HepG2 (cell line): ENCODE measurements around the gene TAC3. TPM values are rescaled to one million over a fixed set of nuclear protein-coding genes. Genes with fewer than 3 reads are reported as not detected.

ENCODE experiments used
- ATAC-seq: fragments of 200-7000 bp; cut with Tn5 transposase; 3 replicates; pipeline ENCODE4 v1.9.1; 2020; ENCODE audit warnings: mild to moderate bottlenecking, moderate library complexity
- BruUV-seq: library from RNA; stranded (reverse); fragments of 400-500 nt; replicated peaks from 2 replicates; lab custom pipeline; 2021; lab: Mats Ljungman, UMichigan
- CTCF ChIA-PET: fragments of 300-600 bp; formaldehyde crosslinking; extraction: SDS; loops from one replicate; lab custom pipeline; 2021; ENCODE audit warnings: low total read pairs, inconsistent platforms, low intra/inter-chr PET ratio; lab: Yijun Ruan, JAX
- POLR2A ChIA-PET: fragments of 350-600 bp; sonication (Branson Sonifier 250); formaldehyde crosslinking; loops from one replicate; lab custom pipeline; 2020; ENCODE audit warnings: antibody characterized with exemption, inconsistent platforms; lab: Yijun Ruan, JAX
- DNase-seq: peaks from one replicate; pipeline ENCODE4 v3.0.0-alpha.2; 2015; ENCODE audit warnings: low spot score
- FAIRE-seq: peaks from 3 replicates; lab custom pipeline; 2011; peaks lifted over from hg19 to GRCh38; lab: Jason Lieb, UNC
- H2AFZ ChIP-seq: one replicate; pipeline ENCODE4 v1.6.1; 2011; ENCODE audit warnings: low read length, inconsistent platforms
- H3K27ac ChIP-seq: fragments of 300-600 bp; 3 replicates; pipeline ENCODE4 v1.8.0; 2011; ENCODE audit warnings: mixed run types, mild to moderate bottlenecking, mixed read lengths, low read length, inconsistent platforms; ENCODE audit not compliant: insufficient read depth; ENCODE audit errors: extremely low read length
- H3K27me3 ChIP-seq, 2 experiments: fragments of 200-600 bp in 1 of 2; 2 replicates in 1 of 2; 3 replicates in 1 of 2; pipeline versions ENCODE4 v1.6.0 to v1.8.0; 2011; ENCODE audit warnings: low read length in 2 of 2, mild to moderate bottlenecking in 2 of 2, moderate library complexity in 2 of 2, inconsistent platforms in 1 of 2; ENCODE audit not compliant: insufficient read depth in 2 of 2, control insufficient read depth in 1 of 2
- H3K36me3 ChIP-seq, 2 experiments: fragments of 200-600 bp in 1 of 2; replicated peaks in 1 of 2; 2 replicates in 1 of 2; 3 replicates in 1 of 2; pipeline versions ENCODE4 v1.5.1 to v1.8.0; 2011; ENCODE audit warnings: low read length in 2 of 2, inconsistent platforms in 1 of 2; ENCODE audit not compliant: insufficient read depth in 2 of 2, control insufficient read depth in 1 of 2
- H3K4me1 ChIP-seq: 2 replicates; pipeline ENCODE4 v1.5.1; 2012; ENCODE audit warnings: low read length, inconsistent platforms; ENCODE audit not compliant: insufficient read depth
- H3K4me2 ChIP-seq: 2 replicates; pipeline ENCODE4 v1.6.0; 2011; ENCODE audit warnings: low read depth, low read length, inconsistent platforms
- H3K4me3 ChIP-seq, 3 experiments: fragments of 200-600 bp in 1 of 3; sonication (generic), shearing (Covaris generic) in 1 of 3; replicated peaks in 1 of 3; 2 replicates each; pipeline ENCODE4 v1.5.1; 2011 to 2016; ENCODE audit warnings: low read length in 3 of 3, inconsistent platforms in 2 of 3, low read depth in 2 of 3, mild to moderate bottlenecking in 2 of 3, control low read depth in 1 of 3, mixed read lengths in 1 of 3; ENCODE audit not compliant: insufficient read depth in 1 of 3
- H3K79me2 ChIP-seq: one replicate; pipeline ENCODE4 v1.6.1; 2011; ENCODE audit warnings: low read length, inconsistent platforms; ENCODE audit not compliant: insufficient read depth
- H3K9ac ChIP-seq: 2 replicates; pipeline ENCODE4 v1.6.0; 2011; ENCODE audit warnings: mild to moderate bottlenecking, low read depth, low read length, inconsistent platforms; ENCODE audit not compliant: insufficient read depth
- H3K9me3 ChIP-seq: 2 replicates; pipeline ENCODE4 v1.5.1; 2012; ENCODE audit warnings: mild to moderate bottlenecking, low read length
- H4K20me1 ChIP-seq: 2 replicates; pipeline ENCODE4 v1.6.0; 2011; ENCODE audit warnings: inconsistent platforms, mild to moderate bottlenecking, low read length, moderate library complexity; ENCODE audit not compliant: insufficient read depth
- CHD2 ChIP-seq: IDR thresholded peaks from 2 replicates; pipeline ENCODE4 v1.6.1; 2011; ENCODE audit warnings: low read depth, low read length, improper control_type of control experiment
- ETS1 ChIP-seq: sonication (generic); formaldehyde crosslinking; IDR thresholded peaks from 2 replicates; pipeline ENCODE4 v1.4.0; 2020; ENCODE audit warnings: missing genetic modification reagents
- HMG20A ChIP-seq: IDR thresholded peaks from 2 replicates; pipeline ENCODE4 v1.6.1; 2016; ENCODE audit warnings: borderline replicate concordance
- HNRNPL ChIP-seq: fragments of 200-400 bp; formaldehyde crosslinking; IDR thresholded peaks from 2 replicates; pipeline ENCODE4 v1.6.1; 2017; ENCODE audit warnings: mild to moderate bottlenecking, low read depth, low read length
- JUND ChIP-seq: sonication (generic); formaldehyde crosslinking; IDR thresholded peaks from 2 replicates; pipeline ENCODE4 v1.8.0; 2022; ENCODE audit warnings: mild to moderate bottlenecking, missing genetic modification reagents
- MED8 ChIP-seq: sonication (generic); formaldehyde crosslinking; IDR thresholded peaks from 2 replicates; pipeline ENCODE4 v1.8.1; 2023; ENCODE audit warnings: mild to moderate bottlenecking, missing genetic modification reagents; ENCODE audit not compliant: insufficient replicate concordance
- NCOA2 ChIP-seq: sonication (generic); formaldehyde crosslinking; IDR thresholded peaks from 2 replicates; pipeline ENCODE4 v1.8.0; 2022; ENCODE audit warnings: inconsistent platforms
- PAX8 ChIP-seq: sonication (generic); formaldehyde crosslinking; IDR thresholded peaks from 2 replicates; pipeline ENCODE4 v1.8.0; 2022; ENCODE audit warnings: mild to moderate bottlenecking, missing genetic modification reagents, borderline replicate concordance
- RAD21 ChIP-seq: fragments of 450-650 bp; formaldehyde crosslinking; IDR thresholded peaks from 2 replicates; pipeline ENCODE4 v1.5.0; 2020; ENCODE audit warnings: mild to moderate bottlenecking
- RORA ChIP-seq: sonication (generic); formaldehyde crosslinking; IDR thresholded peaks from 2 replicates; pipeline ENCODE4 v1.5.0; 2020; ENCODE audit warnings: mild to moderate bottlenecking, missing genetic modification reagents, moderate library complexity
- SALL1 ChIP-seq: sonication (generic); formaldehyde crosslinking; IDR thresholded peaks from 2 replicates; pipeline ENCODE4 v1.8.0; 2022; ENCODE audit warnings: mild to moderate bottlenecking, missing genetic modification reagents
- SOX13 ChIP-seq, 3 experiments: fragments of 450-650 bp in 1 of 3; sonication (generic) in 1 of 3; formaldehyde crosslinking in 1 of 3; IDR thresholded peaks in 2 of 3; conservative IDR thresholded peaks in 1 of 3; 2 replicates each; pipeline versions ENCODE4 v1.5.0 to v1.6.1; 2016 to 2020; ENCODE audit warnings: antibody characterized with exemption in 1 of 3, mild to moderate bottlenecking in 1 of 3, missing compliant biosample characterization in 1 of 3, missing genetic modification reagents in 1 of 3, moderate library complexity in 1 of 3
- SOX5 ChIP-seq: IDR thresholded peaks from 2 replicates; pipeline ENCODE4 v1.6.1; 2016; ENCODE audit warnings: borderline replicate concordance
- ZFP82 ChIP-seq: sonication (generic); formaldehyde crosslinking; IDR thresholded peaks from 2 replicates; pipeline ENCODE4 v1.5.1; 2020; ENCODE audit warnings: mild to moderate bottlenecking, missing genetic modification reagents, borderline replicate concordance
- ZNF367 ChIP-seq: sonication (generic); formaldehyde crosslinking; IDR thresholded peaks from 2 replicates; pipeline ENCODE4 v1.4.0; 2020; ENCODE audit warnings: missing genetic modification reagents, borderline replicate concordance
- ZNF567 ChIP-seq: sonication (generic); formaldehyde crosslinking; IDR thresholded peaks from 2 replicates; pipeline ENCODE4 v1.8.1; 2023; ENCODE audit warnings: mild to moderate bottlenecking, missing genetic modification reagents, borderline replicate concordance
- ZNF7 ChIP-seq: IDR thresholded peaks from 2 replicates; pipeline ENCODE4 v1.6.1; 2016; ENCODE audit warnings: missing biosample characterization, missing genetic modification reagents
- ZNF780A ChIP-seq: sonication (generic); formaldehyde crosslinking; IDR thresholded peaks from 2 replicates; pipeline ENCODE4 v1.8.0; 2022; ENCODE audit warnings: mild to moderate bottlenecking, missing genetic modification reagents, moderate library complexity
- ZSCAN21 ChIP-seq: sonication (generic); formaldehyde crosslinking; IDR thresholded peaks from 2 replicates; pipeline ENCODE4 v1.8.0; 2022; ENCODE audit warnings: mild to moderate bottlenecking, missing genetic modification reagents, moderate library complexity, borderline replicate concordance
- WGBS: methylation state at CpG from one replicate; pipeline ENCODE4 v1.1.6; 2017; ENCODE audit warnings: low lambda C conversion rate; 5-methylcytosine and 5-hydroxymethylcytosine counted together
- in situ Hi-C: cut with HindIII; loops from 2 replicates; pipeline ENCODE4 v1.10.0; 2017; ENCODE audit warnings: low pct_unique_long_range_greater_than_20kb; ENCODE audit not compliant: extremely low pct_ligation_motif_present
- intact Hi-C: fragments of 100-400 bp; cut with micrococcal nuclease; formaldehyde crosslinking; loops from one replicate; pipeline ENCODE4 v1.10.0; 2022; ENCODE audit not compliant: unreplicated experiment
- polyA plus RNA-seq, 8 experiments: library from polyadenylated mRNA; depleted of rRNA in 3 of 8; stranded (reverse) in 7 of 8; unstranded in 1 of 8; fragments of >200 nt; fragmentation: Illumina TruSeq in 4 of 8; extraction: Trizol in 4 of 8; gene quantifications; 2 replicates each; pipeline versions ENCODE4 v1.2.1 to v1.2.3, GENCODE V29; 2011 to 2016; ENCODE audit warnings: low read depth in 4 of 8, missing spikeins in 1 of 8, mixed read lengths in 1 of 8; ENCODE audit not compliant: insufficient read depth in 1 of 8
- total RNA-seq, 5 experiments: library from RNA; depleted of rRNA; stranded (reverse); fragments of >200 nt; fragmentation: Illumina TruSeq; extraction: Trizol; gene quantifications; 2 replicates each; pipeline ENCODE4 v1.2.3, GENCODE V29; 2016; ENCODE audit warnings: low read depth in 1 of 5

TAC3 gene
- total and polyA plus RNA-seq, 2 of the 13 experiments (the other 11 are each of a cell fraction or from before 2014, with no cell fraction given), result 0.13 to 0.15 TPM

GRCh38 chr12:57019983-57020719 lies 3.8 kb upstream of the TAC3 start:
- H3K9me3 ChIP-seq, result no peaks in the 10 kb centered on the region
- H3K4me1 ChIP-seq, result peaks cover 31% of the 10 kb centered on the region
- FAIRE-seq (no peak), ATAC-seq (no peak), DNase-seq (no peak)
- TF ChIP-seq HNRNPL (no peak), SOX5 (CRISPR knock-in tag) (no peak), RAD21 (no peak), ETS1 (CRISPR knock-in tag) (no peak), JUND (no peak), SOX13 (IDR thresholded peaks at IDR 0.05) (no peak), SOX13 (CRISPR knock-in tag; conservative IDR thresholded peaks at IDR 0.05 in 1 of 2, IDR thresholded peaks at IDR 0.05 in 1 of 2) (no peak), ZNF780A (CRISPR knock-in tag) (no peak), RORA (CRISPR knock-in tag) (no peak), ZNF7 (CRISPR knock-in tag) (no peak), ZNF367 (CRISPR knock-in tag) (no peak), ZSCAN21 (no peak), SALL1 (CRISPR knock-in tag) (no peak), HMG20A (CRISPR knock-in tag) (no peak), ZNF567 (CRISPR knock-in tag) (no peak), ZFP82 (no peak), CHD2 (no peak), PAX8 (CRISPR knock-in tag) (no peak), MED8 (CRISPR knock-in tag) (no peak), NCOA2 (CRISPR knock-in tag) (no peak)
- POLR2A ChIA-PET, result interaction anchor here (0.8 kb wide), 1 partner anchor 91 kb away, joined by 3 read pairs; the partner anchor contains the start of gene STAT6
- no peak overlapping the region for H3K4me3 ChIP-seq
- CTCF ChIA-PET, result no interaction called here
- H3K36me3 ChIP-seq, result no peaks in the 10 kb centered on the region
- peaks cover 0 to 15% of the 10 kb centered on the region in 2 experiments; a peak in 4 of 5 replicates for H3K27me3 ChIP-seq
- H3K4me2 ChIP-seq, result no peak overlapping the region
- WGBS, result 69% methylated on average over 9 of the region's 9 CpGs
- in situ Hi-C loops, result no loop called here
- H4K20me1 ChIP-seq, result no peaks in the 10 kb centered on the region
- intact Hi-C loops, result no loop called here
- no peak overlapping the region for H2AFZ ChIP-seq
- H3K27ac ChIP-seq, result no peak overlapping the region
- no peaks in the 10 kb centered on the region for H3K79me2 ChIP-seq
- no peak overlapping the region for H3K9ac ChIP-seq
- BruUV-seq, result no TSS peak
